H1 (cell line): Measurements from ENCODE around the gene TRPC1. TPM values are rescaled to one million over a fixed set of nuclear protein-coding genes. Genes with fewer than 3 reads are reported as not detected.

Experiments
- CTCF ChIA-PET: fragments of 300-600 bp; sonication (Branson Sonifier 250); formaldehyde crosslinking; loops from one replicate; lab custom pipeline; 2021; ENCODE audit not compliant: partially characterized antibody; lab: Charles Lee
- POLR2A ChIA-PET: fragments of 300-600 bp; sonication (Branson Sonifier 250); formaldehyde crosslinking; loops from one replicate; lab custom pipeline; 2021; ENCODE audit warnings: inconsistent platforms; ENCODE audit not compliant: partially characterized antibody; lab: Charles Lee
- DNase-seq, 2 experiments: peaks; one replicate each; pipeline versions ENCODE4 v3.0.0 to v3.0.0-alpha.2; 2010 to 2022; ENCODE audit warnings: low spot score in 2 of 2, low read depth in 1 of 2, mixed read lengths in 1 of 2
- FAIRE-seq: peaks from 2 replicates; lab custom pipeline; 2011; peaks lifted over from hg19 to GRCh38; lab: Jason Lieb, UNC
- H2AFZ ChIP-seq: 2 replicates; pipeline ENCODE4 v1.8.1; 2012; ENCODE audit warnings: low read length, inconsistent platforms
- H2AK5ac ChIP-seq: 2 replicates; pipeline ENCODE4 v1.6.1; 2013; ENCODE audit warnings: low read depth, low read length
- H2BK120ac ChIP-seq: replicated peaks from 2 replicates; pipeline ENCODE3; 2013; ENCODE audit warnings: low read depth, low read length, inconsistent platforms
- H2BK12ac ChIP-seq: 2 replicates; pipeline ENCODE4 v1.6.1; 2013; ENCODE audit warnings: low read depth, low read length
- H2BK15ac ChIP-seq: 2 replicates; pipeline ENCODE4 v1.6.1; 2013; ENCODE audit warnings: low read length
- H2BK20ac ChIP-seq: 2 replicates; pipeline ENCODE4 v1.6.1; 2013; ENCODE audit warnings: low read length
- H2BK5ac ChIP-seq: 2 replicates; pipeline ENCODE4 v1.6.1; 2013; ENCODE audit warnings: low read depth, low read length
- H3K14ac ChIP-seq: 2 replicates; pipeline ENCODE4 v1.6.1; 2013; ENCODE audit warnings: inconsistent platforms; ENCODE audit not compliant: insufficient read length
- H3K18ac ChIP-seq: 2 replicates; pipeline ENCODE4 v1.6.1; 2013; ENCODE audit warnings: low read length; ENCODE audit errors: extremely low read depth
- H3K23ac ChIP-seq: 2 replicates; pipeline ENCODE4 v1.6.1; 2013; ENCODE audit warnings: inconsistent platforms; ENCODE audit not compliant: insufficient read length
- H3K23me2 ChIP-seq: 2 replicates; pipeline ENCODE4 v1.6.1; 2013; ENCODE audit warnings: low read depth, low read length
- H3K27ac ChIP-seq: 2 replicates; pipeline ENCODE4 v1.6.1; 2011; ENCODE audit warnings: low read depth, low read length, inconsistent platforms
- H3K27me3 ChIP-seq, 4 experiments: replicated peaks in 1 of 4; 1 replicate in 1 of 4; 2 replicates in 3 of 4; pipeline versions ENCODE4 v1.6.1 to v1.8.1; 2011 to 2013; ENCODE audit warnings: low read length in 3 of 4, mild to moderate bottlenecking in 3 of 4, inconsistent platforms in 2 of 4, mixed read lengths in 2 of 4, moderate library complexity in 1 of 4; ENCODE audit not compliant: control insufficient read depth in 3 of 4, insufficient read depth in 3 of 4; ENCODE audit errors: extremely low read depth in 1 of 4
- H3K36me3 ChIP-seq, 4 experiments: 2 replicates each; pipeline versions ENCODE4 v1.6.1 to v1.8.1; 2011 to 2013; ENCODE audit warnings: mild to moderate bottlenecking in 4 of 4, low read length in 3 of 4, moderate library complexity in 2 of 4, control low read depth in 1 of 4, inconsistent platforms in 1 of 4; ENCODE audit not compliant: insufficient read depth in 4 of 4, control insufficient read depth in 2 of 4
- H3K4ac ChIP-seq: replicated peaks from 2 replicates; pipeline ENCODE3; 2013; ENCODE audit warnings: low read length, low read depth, mixed read lengths, inconsistent platforms; ENCODE audit not compliant: insufficient read length
- H3K4me1 ChIP-seq, 4 experiments: replicated peaks in 1 of 4; 1 replicate in 1 of 4; 2 replicates in 3 of 4; pipeline versions ENCODE4 v1.6.1 to v1.8.1; 2011 to 2013; ENCODE audit warnings: low read length in 3 of 4, inconsistent platforms in 2 of 4, mixed read lengths in 1 of 4; ENCODE audit not compliant: insufficient read depth in 4 of 4, control insufficient read depth in 3 of 4
- H3K4me2 ChIP-seq, 2 experiments: 2 replicates each; pipeline versions ENCODE4 v1.6.1 to v1.8.1; 2011 to 2013; ENCODE audit warnings: low read depth in 2 of 2, low read length in 2 of 2, control low read depth in 1 of 2, inconsistent platforms in 1 of 2, mild to moderate bottlenecking in 1 of 2; ENCODE audit not compliant: insufficient read depth in 1 of 2
- H3K4me3 ChIP-seq, 4 experiments: fragments of 200-600, 300-600 bp in 1 of 4; sonication (generic), shearing (Covaris generic), sonication (Bioruptor Twin) in 1 of 4; 2 replicates each; pipeline versions ENCODE4 v1.5.1 to v1.8.1; 2011 to 2016; ENCODE audit warnings: low read length in 4 of 4, low read depth in 3 of 4, control low read depth in 2 of 4, inconsistent platforms in 2 of 4, mild to moderate bottlenecking in 2 of 4, mixed read lengths in 1 of 4, moderate library complexity in 1 of 4; ENCODE audit not compliant: insufficient read depth in 2 of 4; ENCODE audit errors: extremely low read depth in 1 of 4
- H3K56ac ChIP-seq: replicated peaks from 2 replicates; pipeline ENCODE3; 2013; ENCODE audit warnings: low read depth, mild to moderate bottlenecking, mixed read lengths, low read length, inconsistent platforms; ENCODE audit not compliant: insufficient read length
- H3K79me1 ChIP-seq: 2 replicates; pipeline ENCODE4 v1.6.1; 2013; ENCODE audit warnings: low read depth, low read length, control low read depth
- H3K79me2 ChIP-seq, 2 experiments: 2 replicates each; pipeline versions ENCODE4 v1.6.1 to v1.8.1; 2012 to 2013; ENCODE audit warnings: low read length in 2 of 2, mild to moderate bottlenecking in 2 of 2, inconsistent platforms in 1 of 2; ENCODE audit not compliant: insufficient read depth in 2 of 2, control insufficient read depth in 1 of 2
- H3K9ac ChIP-seq, 4 experiments: replicated peaks in 1 of 4; 1 replicate in 1 of 4; 2 replicates in 3 of 4; pipeline versions ENCODE4 v1.6.1 to v1.8.1; 2011 to 2013; ENCODE audit warnings: low read depth in 3 of 4, low read length in 3 of 4, control low read depth in 2 of 4, mild to moderate bottlenecking in 2 of 4, moderate library complexity in 2 of 4, inconsistent platforms in 1 of 4; ENCODE audit errors: extremely low read depth in 1 of 4
- H3K9me3 ChIP-seq, 2 experiments: 2 replicates each; pipeline versions ENCODE4 v1.6.1 to v1.8.1; 2012 to 2013; ENCODE audit warnings: mild to moderate bottlenecking in 2 of 2, moderate library complexity in 2 of 2, control low read depth in 1 of 2, inconsistent platforms in 1 of 2, low read depth in 1 of 2, low read length in 1 of 2, mixed read lengths in 1 of 2; ENCODE audit not compliant: insufficient read depth in 2 of 2
- H4K20me1 ChIP-seq, 2 experiments: replicated peaks in 1 of 2; 2 replicates each; pipeline versions ENCODE3 to v1.8.1; 2011 to 2013; ENCODE audit warnings: inconsistent platforms in 2 of 2, low read length in 2 of 2, mild to moderate bottlenecking in 1 of 2; ENCODE audit not compliant: insufficient read depth in 2 of 2, control insufficient read depth in 1 of 2
- H4K5ac ChIP-seq: 2 replicates; pipeline ENCODE4 v1.6.1; 2013; ENCODE audit warnings: low read length, low read depth, mixed read lengths, inconsistent platforms; ENCODE audit not compliant: insufficient read length
- H4K8ac ChIP-seq: 2 replicates; pipeline ENCODE4 v1.8.0; 2013; ENCODE audit warnings: mild to moderate bottlenecking, moderate library complexity, low read length, inconsistent platforms; ENCODE audit not compliant: insufficient read depth; ENCODE audit errors: extremely low read depth
- H4K91ac ChIP-seq: replicated peaks from 2 replicates; pipeline ENCODE3; 2013; ENCODE audit warnings: low read length, mixed read lengths, inconsistent platforms; ENCODE audit not compliant: insufficient read length
- TAF1 ChIP-seq: IDR thresholded peaks from 2 replicates; pipeline ENCODE4 v1.6.1; 2011; ENCODE audit warnings: mild to moderate bottlenecking, low read depth, low read length
- WGBS, 2 experiments: shearing (Covaris generic) in 1 of 2; methylation state at CpG; one replicate each; pipeline versions ENCODE4 v1.1.6 to v1.1.7; 2013 to 2015; ENCODE audit warnings: low lambda C conversion rate in 2 of 2, mixed read lengths in 2 of 2, inconsistent platforms in 1 of 2, low coverage in 1 of 2, missing lambda C conversion rate in 1 of 2; ENCODE audit not compliant: insufficient replicate concordance in 2 of 2, insufficient coverage in 1 of 2, insufficient read length in 1 of 2; ENCODE audit errors: extremely low coverage in 1 of 2, missing lambda C conversion rate in 1 of 2; 5-methylcytosine and 5-hydroxymethylcytosine counted together
- polyA plus RNA-seq, 7 experiments: library from polyadenylated mRNA; depleted of rRNA in 3 of 7; stranded (reverse) in 5 of 7; unstranded in 2 of 7; fragments of >200 nt in 5 of 7; fragments of 200-250 nt in 2 of 7; gene quantifications; 1 replicate in 5 of 7; 2 replicates in 1 of 7; 4 replicates in 1 of 7; pipeline versions ENCODE4 v1.2.1 to v1.2.3, GENCODE V29; 2011 to 2013; ENCODE audit warnings: missing spikeins in 2 of 7, mixed read lengths in 2 of 7
- total RNA-seq: library from RNA; stranded (reverse); fragmentation: NEBNext Ultra II Directional; extraction: Animal tissue kit (Norgen Biotek cat#: 25700); gene quantifications from 2 replicates; pipeline ENCODE4 v1.2.1, GENCODE V29; 2021

Gene TRPC1
- total and polyA plus RNA-seq, 2 of the 8 experiments (the other 6 are each of a cell fraction or from before 2014, with no cell fraction given) = 22.6 to 23.1 TPM

GRCh38 chr3:142754494-142754893 lies 30.7 kb downstream of the TRPC1 start:
- H3K23ac ChIP-seq = no peak overlapping the region
- ChIA-PET CTCF (interaction anchor here (0.9 kb wide), 1 partner anchor 240 kb away, joined by 5 read pairs; no protein-coding TSS in a partner anchor), POLR2A (interaction anchor here (1.2 kb wide), 1 partner anchor 30 kb away, joined by 4 read pairs; no protein-coding TSS in a partner anchor)
- no peak overlapping the region for H3K4ac ChIP-seq
- H2BK12ac ChIP-seq = no peak overlapping the region
- H2AK5ac ChIP-seq = no peak overlapping the region
- no peak overlapping the region for H3K9ac ChIP-seq
- no peak overlapping the region for H2AFZ ChIP-seq
- peaks cover 0 to under 1% (median 0%) of the 10 kb centered on the region in 4 experiments; a peak in 3 of 8 replicates for H3K36me3 ChIP-seq
- no peaks in the 10 kb centered on the region for H4K20me1 ChIP-seq
- no peak overlapping the region for H3K18ac ChIP-seq
- FAIRE-seq (no peak), DNase-seq (no peak)
- no peaks in the 10 kb centered on the region for H3K9me3 ChIP-seq
- H3K56ac ChIP-seq = no peak overlapping the region
- no peak overlapping the region for H2BK20ac ChIP-seq
- H2BK5ac ChIP-seq = no peak overlapping the region
- H3K27me3 ChIP-seq = no peaks in the 10 kb centered on the region
- no peak overlapping the region for H4K91ac ChIP-seq
- H4K8ac ChIP-seq = no peak overlapping the region
- no peak for TF ChIP-seq TAF1
- no peaks in the 10 kb centered on the region for H3K79me1 ChIP-seq
- H3K79me2 ChIP-seq = no peaks in the 10 kb centered on the region
- H3K4me1 ChIP-seq = no peaks in the 10 kb centered on the region
- no peaks in the 10 kb centered on the region for H3K23me2 ChIP-seq
- H2BK120ac ChIP-seq = no peak overlapping the region
- no peak overlapping the region for H2BK15ac ChIP-seq
- H3K14ac ChIP-seq = no peak overlapping the region
- H3K27ac ChIP-seq = no peak overlapping the region
- 91% methylated on average over 1 of the region's 1 CpG; no CpG with 5 or more reads in 1 of the 2 experiments for WGBS, 2 experiments
- H4K5ac ChIP-seq = no peak overlapping the region
- no peak overlapping the region for H3K4me3 ChIP-seq
- H3K4me2 ChIP-seq = no peak overlapping the region
